ENCODE results near the gene VANGL2.

DNA sequence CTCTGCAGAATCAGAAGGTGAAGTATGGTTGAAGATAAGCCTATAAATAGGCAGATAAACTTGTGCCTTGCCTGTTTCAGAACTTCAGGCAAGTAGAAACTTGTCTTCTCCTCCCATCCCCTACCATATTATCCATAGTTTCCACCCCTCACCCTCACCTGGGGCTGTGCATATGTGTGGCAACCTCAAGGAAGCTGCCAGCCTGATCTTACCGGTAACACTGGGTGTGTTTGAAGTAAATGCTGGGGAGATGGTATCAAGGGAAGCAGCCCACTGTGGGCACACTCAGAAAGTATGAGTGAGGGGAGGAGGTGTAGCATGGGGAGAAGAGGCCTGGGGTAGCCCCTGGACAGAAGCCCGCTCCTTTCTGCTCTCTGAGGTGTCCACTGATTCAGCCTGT, 14.5 kb downstream of the VANGL2 start:
- TF ChIP-seq RFX5 (IDR thresholded peaks at IDR 0.05) (no peak), POLR2A (IDR thresholded peaks at IDR 0.05; ENCODE audit: low read length) (no peak), SMC3 (IDR thresholded peaks at IDR 0.05) (no peak), ESRRA (IDR thresholded peaks at IDR 0.05; ENCODE audit: borderline replicate concordance, low read length) (no peak), EP300 (IDR thresholded peaks at IDR 0.05) (no peak), FOSB (CRISPR knock-in tag; IDR thresholded peaks at IDR 0.05) (no peak), CBX8 (IDR thresholded peaks at IDR 0.05) (no peak), MYC (IDR thresholded peaks at IDR 0.05; ENCODE audit: borderline replicate concordance, low read length) (no peak), ZC3H11A (IDR thresholded peaks at IDR 0.05) (no peak)
- TF ChIP-seq, protein P1, sequence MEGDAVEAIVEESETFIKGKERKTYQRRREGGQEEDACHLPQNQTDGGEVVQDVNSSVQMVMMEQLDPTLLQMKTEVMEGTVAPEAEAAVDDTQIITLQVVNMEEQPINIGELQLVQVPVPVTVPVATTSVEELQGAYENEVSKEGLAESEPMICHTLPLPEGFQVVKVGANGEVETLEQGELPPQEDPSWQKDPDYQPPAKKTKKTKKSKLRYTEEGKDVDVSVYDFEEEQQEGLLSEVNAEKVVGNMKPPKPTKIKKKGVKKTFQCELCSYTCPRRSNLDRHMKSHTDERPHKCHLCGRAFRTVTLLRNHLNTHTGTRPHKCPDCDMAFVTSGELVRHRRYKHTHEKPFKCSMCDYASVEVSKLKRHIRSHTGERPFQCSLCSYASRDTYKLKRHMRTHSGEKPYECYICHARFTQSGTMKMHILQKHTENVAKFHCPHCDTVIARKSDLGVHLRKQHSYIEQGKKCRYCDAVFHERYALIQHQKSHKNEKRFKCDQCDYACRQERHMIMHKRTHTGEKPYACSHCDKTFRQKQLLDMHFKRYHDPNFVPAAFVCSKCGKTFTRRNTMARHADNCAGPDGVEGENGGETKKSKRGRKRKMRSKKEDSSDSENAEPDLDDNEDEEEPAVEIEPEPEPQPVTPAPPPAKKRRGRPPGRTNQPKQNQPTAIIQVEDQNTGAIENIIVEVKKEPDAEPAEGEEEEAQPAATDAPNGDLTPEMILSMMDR (IDR thresholded peaks at IDR 0.05) = no peak
- TF ChIP-seq, protein P2, sequence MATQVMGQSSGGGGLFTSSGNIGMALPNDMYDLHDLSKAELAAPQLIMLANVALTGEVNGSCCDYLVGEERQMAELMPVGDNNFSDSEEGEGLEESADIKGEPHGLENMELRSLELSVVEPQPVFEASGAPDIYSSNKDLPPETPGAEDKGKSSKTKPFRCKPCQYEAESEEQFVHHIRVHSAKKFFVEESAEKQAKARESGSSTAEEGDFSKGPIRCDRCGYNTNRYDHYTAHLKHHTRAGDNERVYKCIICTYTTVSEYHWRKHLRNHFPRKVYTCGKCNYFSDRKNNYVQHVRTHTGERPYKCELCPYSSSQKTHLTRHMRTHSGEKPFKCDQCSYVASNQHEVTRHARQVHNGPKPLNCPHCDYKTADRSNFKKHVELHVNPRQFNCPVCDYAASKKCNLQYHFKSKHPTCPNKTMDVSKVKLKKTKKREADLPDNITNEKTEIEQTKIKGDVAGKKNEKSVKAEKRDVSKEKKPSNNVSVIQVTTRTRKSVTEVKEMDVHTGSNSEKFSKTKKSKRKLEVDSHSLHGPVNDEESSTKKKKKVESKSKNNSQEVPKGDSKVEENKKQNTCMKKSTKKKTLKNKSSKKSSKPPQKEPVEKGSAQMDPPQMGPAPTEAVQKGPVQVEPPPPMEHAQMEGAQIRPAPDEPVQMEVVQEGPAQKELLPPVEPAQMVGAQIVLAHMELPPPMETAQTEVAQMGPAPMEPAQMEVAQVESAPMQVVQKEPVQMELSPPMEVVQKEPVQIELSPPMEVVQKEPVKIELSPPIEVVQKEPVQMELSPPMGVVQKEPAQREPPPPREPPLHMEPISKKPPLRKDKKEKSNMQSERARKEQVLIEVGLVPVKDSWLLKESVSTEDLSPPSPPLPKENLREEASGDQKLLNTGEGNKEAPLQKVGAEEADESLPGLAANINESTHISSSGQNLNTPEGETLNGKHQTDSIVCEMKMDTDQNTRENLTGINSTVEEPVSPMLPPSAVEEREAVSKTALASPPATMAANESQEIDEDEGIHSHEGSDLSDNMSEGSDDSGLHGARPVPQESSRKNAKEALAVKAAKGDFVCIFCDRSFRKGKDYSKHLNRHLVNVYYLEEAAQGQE (IDR thresholded peaks at IDR 0.05) = no peak
- TF ChIP-seq, protein P3, sequence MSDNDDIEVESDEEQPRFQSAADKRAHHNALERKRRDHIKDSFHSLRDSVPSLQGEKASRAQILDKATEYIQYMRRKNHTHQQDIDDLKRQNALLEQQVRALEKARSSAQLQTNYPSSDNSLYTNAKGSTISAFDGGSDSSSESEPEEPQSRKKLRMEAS (IDR thresholded peaks at IDR 0.05) = no peak
- TF ChIP-seq, protein P4, sequence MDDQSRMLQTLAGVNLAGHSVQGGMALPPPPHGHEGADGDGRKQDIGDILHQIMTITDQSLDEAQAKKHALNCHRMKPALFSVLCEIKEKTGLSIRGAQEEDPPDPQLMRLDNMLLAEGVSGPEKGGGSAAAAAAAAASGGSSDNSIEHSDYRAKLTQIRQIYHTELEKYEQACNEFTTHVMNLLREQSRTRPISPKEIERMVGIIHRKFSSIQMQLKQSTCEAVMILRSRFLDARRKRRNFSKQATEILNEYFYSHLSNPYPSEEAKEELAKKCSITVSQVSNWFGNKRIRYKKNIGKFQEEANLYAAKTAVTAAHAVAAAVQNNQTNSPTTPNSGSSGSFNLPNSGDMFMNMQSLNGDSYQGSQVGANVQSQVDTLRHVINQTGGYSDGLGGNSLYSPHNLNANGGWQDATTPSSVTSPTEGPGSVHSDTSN (IDR thresholded peaks at IDR 0.05) = no peak

Data from A549 (cell line).